ENCODE data around the gene PIKFYVE.
"Not testable (repeated sequence)": the region's sequence is repeated elsewhere in the genome, so short reads cannot be mapped to it uniquely, and the experiment has no call there.

Gene PIKFYVE

DNA sequence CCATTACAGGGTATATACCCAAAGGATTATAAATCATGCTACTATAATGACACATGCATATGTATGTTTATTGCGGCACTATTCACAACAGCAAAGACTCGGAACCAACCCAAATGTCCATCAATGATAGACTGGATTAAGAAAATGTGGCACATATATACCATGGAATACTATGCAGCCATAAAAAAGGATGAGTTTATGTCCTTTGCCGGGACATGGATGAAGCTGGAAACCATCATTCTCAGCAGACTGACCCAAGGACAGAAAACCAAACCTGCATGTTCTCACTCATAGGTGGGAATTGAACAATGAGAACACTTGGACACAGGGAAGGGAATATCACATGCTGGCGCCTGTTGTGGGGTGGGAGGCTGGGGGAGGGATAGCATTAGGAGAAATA lies 130.7 kb downstream of the PIKFYVE start:
- H3K23ac ChIP-seq (ENCODE audit: low read length); H2BK120ac ChIP-seq (ENCODE audit: insufficient read depth, low read length, poor library complexity); H3K4me2 ChIP-seq (ENCODE audit: low read length); H4K91ac ChIP-seq (ENCODE audit: low read depth, low read length); H3K4me3 ChIP-seq (ENCODE audit: low read depth, low read length); H3K79me1 ChIP-seq (ENCODE audit: low read length); H2AK5ac ChIP-seq (ENCODE audit: low read length); H4K8ac ChIP-seq (ENCODE audit: low read depth, low read length); H3K27me3 ChIP-seq (ENCODE audit: insufficient read depth, low read length); H3K14ac ChIP-seq (ENCODE audit: low read length); H4K12ac ChIP-seq (ENCODE audit: low read depth, low read length); H3K9ac ChIP-seq (ENCODE audit: low read length); DNase-seq; H3K27ac ChIP-seq (ENCODE audit: low read depth, low read length); H3K79me2 ChIP-seq (ENCODE audit: control insufficient read depth, insufficient read depth, low read length, poor library complexity); H3K4ac ChIP-seq (ENCODE audit: low read depth, low read length); H2AFZ ChIP-seq (ENCODE audit: insufficient read depth, low read length, poor library complexity); H2BK5ac ChIP-seq (ENCODE audit: low read depth, low read length, poor library complexity); H3K36me3 ChIP-seq (ENCODE audit: control insufficient read depth in 1 of 2, insufficient read depth in 2 of 2, low read length in 2 of 2); H3K9me3 ChIP-seq (ENCODE audit: insufficient read depth, low read depth, low read length); H3K18ac ChIP-seq (ENCODE audit: low read length); H2BK12ac ChIP-seq (ENCODE audit: low read length); H3K4me1 ChIP-seq (ENCODE audit: control insufficient read depth in 1 of 2, insufficient read depth in 2 of 2, low read length in 2 of 2): not testable (repeated sequence)
- no CpG with 5 or more reads among the region's 4 CpGs for WGBS (ENCODE audit: extremely low coverage, insufficient coverage, insufficient read length)

DNA sequence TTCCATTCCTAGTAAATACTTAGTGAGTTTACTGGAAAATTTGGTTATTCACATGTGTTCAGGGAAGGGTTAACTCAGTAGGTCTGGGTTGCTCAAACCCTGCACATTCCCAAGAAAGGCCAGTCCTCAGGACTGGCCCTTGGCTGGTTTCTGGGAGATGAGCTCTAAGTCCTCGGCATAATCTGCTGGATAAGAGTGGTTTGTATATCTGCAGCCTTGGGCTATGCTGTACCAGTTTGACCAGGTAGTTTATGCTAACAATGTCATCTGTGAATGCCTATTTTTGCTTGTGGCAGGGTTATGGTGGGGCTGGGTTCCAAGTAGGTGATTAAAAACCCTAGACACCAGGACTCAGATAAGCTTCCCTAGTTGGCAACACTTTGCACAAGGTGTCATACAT lies 133.1 kb downstream of the PIKFYVE start:
- no peaks in the 10 kb centered on the region for H3K4me1 ChIP-seq (ENCODE audit: control insufficient read depth in 1 of 2, insufficient read depth in 2 of 2, low read length in 2 of 2)
- H2AK5ac ChIP-seq (ENCODE audit: low read length), result no peak overlapping the region
- H4K91ac ChIP-seq (ENCODE audit: low read depth, low read length), result no peak overlapping the region
- no peak overlapping the region for H3K4ac ChIP-seq (ENCODE audit: low read depth, low read length)
- H2BK120ac ChIP-seq (ENCODE audit: insufficient read depth, low read length, poor library complexity), result no peak overlapping the region
- no peaks in the 10 kb centered on the region for H3K79me1 ChIP-seq (ENCODE audit: low read length)
- no peak overlapping the region for H2AFZ ChIP-seq (ENCODE audit: insufficient read depth, low read length, poor library complexity)
- H3K36me3 ChIP-seq (ENCODE audit: control insufficient read depth in 1 of 2, insufficient read depth in 2 of 2, low read length in 2 of 2), result no peaks in the 10 kb centered on the region
- H2BK12ac ChIP-seq (ENCODE audit: low read length), result no peak overlapping the region
- no peak overlapping the region for H3K18ac ChIP-seq (ENCODE audit: low read length)
- no peak overlapping the region for H3K23ac ChIP-seq (ENCODE audit: low read length)
- H3K4me3 ChIP-seq (ENCODE audit: low read depth, low read length), result no peak overlapping the region
- H2BK5ac ChIP-seq (ENCODE audit: low read depth, low read length, poor library complexity), result no peak overlapping the region
- H3K14ac ChIP-seq (ENCODE audit: low read length), result no peak overlapping the region
- H4K8ac ChIP-seq (ENCODE audit: low read depth, low read length), result no peak overlapping the region
- H3K9ac ChIP-seq (ENCODE audit: low read length), result no peak overlapping the region
- H3K9me3 ChIP-seq (ENCODE audit: insufficient read depth, low read depth, low read length), result peaks cover 1% of the 10 kb centered on the region
- peak; percentile 7 to 59 for DNase-seq
- no peaks in the 10 kb centered on the region for H3K79me2 ChIP-seq (ENCODE audit: control insufficient read depth, insufficient read depth, low read length, poor library complexity)
- H3K4me2 ChIP-seq (ENCODE audit: low read length), result no peak overlapping the region
- no CpG with 5 or more reads among the region's 1 CpG for WGBS (ENCODE audit: extremely low coverage, insufficient coverage, insufficient read length)
- H4K12ac ChIP-seq (ENCODE audit: low read depth, low read length), result no peak overlapping the region
- no peak overlapping the region for H3K27ac ChIP-seq (ENCODE audit: low read depth, low read length)
- no peaks in the 10 kb centered on the region for H3K27me3 ChIP-seq (ENCODE audit: insufficient read depth, low read length)

- WGBS (ENCODE audit: extremely low coverage, insufficient coverage, insufficient read length), result no CpG with 5 or more reads among the region's 82 CpGs
- no peak within 1 kb of the TSS for H2BK5ac ChIP-seq (ENCODE audit: low read depth, low read length, poor library complexity)
- no peaks in the 10 kb centered on the region for H3K36me3 ChIP-seq (ENCODE audit: control insufficient read depth in 1 of 2, insufficient read depth in 2 of 2, low read length in 2 of 2)
Measured at GRCh38 chr2:208406474-208407451, 140.7 kb downstream of the PIKFYVE start, which contains the start of gene PTH2R. Gene PTH2R, plus strand, starts transcription at chr2:208406792. Its CDS starts 252 bp downstream, at chr2:208407044.

GRCh38 chr2:208407667-208408066 lies 141.6 kb downstream of the PIKFYVE start:
- Histone ChIP-seq H3K4ac (ENCODE audit: low read depth, low read length) (no peak overlapping the region), H3K4me3 (ENCODE audit: low read depth, low read length) (no peak overlapping the region), H3K36me3 (ENCODE audit: control insufficient read depth in 1 of 2, insufficient read depth in 2 of 2, low read length in 2 of 2) (no peaks in the 10 kb centered on the region), H3K18ac (ENCODE audit: low read length) (no peak overlapping the region), H2BK12ac (ENCODE audit: low read length) (no peak overlapping the region), H2BK5ac (ENCODE audit: low read depth, low read length, poor library complexity) (no peak overlapping the region), H4K8ac (ENCODE audit: low read depth, low read length) (no peak overlapping the region), H3K27me3 (ENCODE audit: insufficient read depth, low read length) (peaks cover 10% of the 10 kb centered on the region), H3K79me2 (ENCODE audit: control insufficient read depth, insufficient read depth, low read length, poor library complexity) (no peaks in the 10 kb centered on the region), H3K27ac (ENCODE audit: low read depth, low read length) (no peak overlapping the region), H3K14ac (ENCODE audit: low read length) (no peak overlapping the region), H3K9ac (ENCODE audit: low read length) (no peak overlapping the region), H3K79me1 (ENCODE audit: low read length) (peaks cover 2% of the 10 kb centered on the region), H3K9me3 (ENCODE audit: insufficient read depth, low read depth, low read length) (no peaks in the 10 kb centered on the region), H3K23ac (ENCODE audit: low read length) (no peak overlapping the region), H2BK120ac (ENCODE audit: insufficient read depth, low read length, poor library complexity) (no peak overlapping the region), H4K12ac (ENCODE audit: low read depth, low read length) (no peak overlapping the region), H3K4me2 (ENCODE audit: low read length) (no peak overlapping the region), H2AFZ (ENCODE audit: insufficient read depth, low read length, poor library complexity) (no peak overlapping the region), H3K4me1 (ENCODE audit: control insufficient read depth in 1 of 2, insufficient read depth in 2 of 2, low read length in 2 of 2) (peaks cover 3 to 11% of the 10 kb centered on the region in 2 experiments), H4K91ac (ENCODE audit: low read depth, low read length) (no peak overlapping the region), H2AK5ac (ENCODE audit: low read length) (no peak overlapping the region)
- peak in 1 of 2 donors; percentile 45 for DNase-seq
- no CpG with 5 or more reads among the region's 9 CpGs for WGBS (ENCODE audit: extremely low coverage, insufficient coverage, insufficient read length)

More at GRCh38 chr2:208406474-208407451, 140.7 kb downstream of the PIKFYVE start, which contains the start of gene PTH2R:
- Histone ChIP-seq H3K9me3 (ENCODE audit: insufficient read depth, low read depth, low read length) (no peaks in the 10 kb centered on the region), H2BK120ac (ENCODE audit: insufficient read depth, low read length, poor library complexity) (no peak within 1 kb of the TSS), H4K8ac (ENCODE audit: low read depth, low read length) (peak within 1 kb of the TSS; percentile 38), H3K14ac (ENCODE audit: low read length) (no peak within 1 kb of the TSS), H2AFZ (ENCODE audit: insufficient read depth, low read length, poor library complexity) (no peak within 1 kb of the TSS), H3K18ac (ENCODE audit: low read length) (no peak within 1 kb of the TSS), H3K4me3 (ENCODE audit: low read depth, low read length) (peak within 1 kb of the TSS; percentile 59), H3K9ac (ENCODE audit: low read length) (peak within 1 kb of the TSS; percentile 24), H3K27me3 (ENCODE audit: insufficient read depth, low read length) (peaks cover 10% of the 10 kb centered on the region), H3K23ac (ENCODE audit: low read length) (no peak within 1 kb of the TSS), H3K27ac (ENCODE audit: low read depth, low read length) (no peak within 1 kb of the TSS), H4K12ac (ENCODE audit: low read depth, low read length) (peak within 1 kb of the TSS; percentile 70), H3K4me1 (ENCODE audit: control insufficient read depth in 1 of 2, insufficient read depth in 2 of 2, low read length in 2 of 2) (peaks cover 3 to 11% of the 10 kb centered on the region in 2 experiments), H3K4me2 (ENCODE audit: low read length) (peak within 1 kb of the TSS; percentile 86), H3K79me2 (ENCODE audit: control insufficient read depth, insufficient read depth, low read length, poor library complexity) (no peaks in the 10 kb centered on the region), H3K79me1 (ENCODE audit: low read length) (peaks cover 2% of the 10 kb centered on the region), H2BK12ac (ENCODE audit: low read length) (no peak within 1 kb of the TSS), H2AK5ac (ENCODE audit: low read length) (no peak within 1 kb of the TSS), H3K4ac (ENCODE audit: low read depth, low read length) (no peak within 1 kb of the TSS), H4K91ac (ENCODE audit: low read depth, low read length) (no peak within 1 kb of the TSS)
- peak; percentile 4 to 57 for DNase-seq
